IPS DF 4.7 (cell line): Measurements from ENCODE around the gene POLK.
"Not testable (repeated sequence)": the region's sequence is repeated elsewhere in the genome, so short reads cannot be mapped to it uniquely, and the experiment has no call there.

Experiments
- DNase-seq: peaks from one replicate; pipeline ENCODE4 v3.0.0-alpha.2; 2013; ENCODE audit warnings: low spot score; ENCODE audit errors: extremely low read depth

Gene POLK

GRCh38 chr5:75510417-75510835, 1.3 kb upstream of the POLK start:
- no peak for DNase-seq

GRCh38 chr5:75510836-75511434, 756 bp upstream of the POLK start:
- no peak for DNase-seq

- no peak for DNase-seq
Observed at GRCh38 chr5:75512383-75513074, 838 bp downstream of the POLK start.

GRCh38 chr5:75513841-75514240, 2.1 kb downstream of the POLK start:
- no peak for DNase-seq

- DNase-seq = no peak
Observed at GRCh38 chr5:75514323-75514722, 2.6 kb downstream of the POLK start.

GRCh38 chr5:75519761-75520160, 8.1 kb downstream of the POLK start:
- DNase-seq = no peak

- no peak for DNase-seq
Observed at GRCh38 chr5:75521195-75521594, 9.5 kb downstream of the POLK start.

GRCh38 chr5:75522025-75522424, 10.3 kb downstream of the POLK start:
- no peak for DNase-seq

- no peak for DNase-seq
Observed at GRCh38 chr5:75522542-75522941, 10.9 kb downstream of the POLK start.

GRCh38 chr5:75523275-75523674, 11.6 kb downstream of the POLK start:
- no peak for DNase-seq

- DNase-seq = no peak
Observed at GRCh38 chr5:75524071-75524470, 12.4 kb downstream of the POLK start.

- DNase-seq = no peak
Observed at GRCh38 chr5:75524591-75524990, 12.9 kb downstream of the POLK start.

- no peak for DNase-seq
Observed at GRCh38 chr5:75525344-75525743, 13.7 kb downstream of the POLK start.

- no peak for DNase-seq
Observed at GRCh38 chr5:75526070-75526469, 14.4 kb downstream of the POLK start.

- no peak for DNase-seq
Observed at GRCh38 chr5:75529185-75529584, 17.5 kb downstream of the POLK start.

GRCh38 chr5:75532190-75532589, 20.5 kb downstream of the POLK start:
- no peak for DNase-seq

GRCh38 chr5:75533716-75534115, 22.0 kb downstream of the POLK start:
- DNase-seq = not testable (repeated sequence)

- DNase-seq = no peak
Observed at GRCh38 chr5:75534734-75535133, 23.0 kb downstream of the POLK start.

GRCh38 chr5:75536147-75536546, 24.5 kb downstream of the POLK start:
- no peak for DNase-seq

GRCh38 chr5:75536694-75537360, 25.1 kb downstream of the POLK start:
- no peak for DNase-seq

GRCh38 chr5:75538211-75538610, 26.5 kb downstream of the POLK start:
- DNase-seq = no peak

GRCh38 chr5:75545131-75545530, 33.4 kb downstream of the POLK start:
- DNase-seq = no peak

GRCh38 chr5:75546830-75547229, 35.1 kb downstream of the POLK start:
- no peak for DNase-seq
